ENCODE results near the gene TRMT13. TPM values are rescaled to one million over a fixed set of nuclear protein-coding genes. Genes with fewer than 3 reads are reported as not detected.

TRMT13 gene
- total and polyA plus RNA-seq, 9 of the 15 experiments (the other 6 are each of a cell fraction or from before 2014, with no cell fraction given), result 18.7 to 33.0 (median 28.9) TPM

DNA sequence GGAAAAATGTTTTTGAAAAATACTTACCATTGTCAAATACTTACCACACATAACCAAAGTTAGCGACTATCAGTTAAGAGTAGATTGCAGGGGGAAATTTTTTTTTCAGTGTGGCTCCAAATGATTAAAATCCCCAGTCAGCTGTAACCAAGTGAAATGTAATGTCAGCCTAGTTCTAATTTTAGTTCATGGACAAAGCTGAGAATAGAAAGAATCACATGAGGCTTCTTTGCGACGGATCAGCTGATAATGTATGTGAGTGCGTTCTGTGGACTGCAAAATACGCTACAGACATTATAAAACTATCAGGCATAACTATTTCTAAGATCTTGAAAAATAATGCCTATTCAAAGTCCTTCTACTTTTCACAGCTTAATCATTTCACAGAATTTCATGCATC, 45.1 kb downstream of the TRMT13 start, which contains the start of gene LRRC39 (continued):
- TF ChIP-seq ZNF431 (CRISPR knock-in tag; IDR thresholded peaks at IDR 0.05) (no peak), TAL1 (IDR thresholded peaks at IDR 0.05) (0 out of 2 replicates have a peak, but pooled peaks have one; percentile 5)
- TF ChIP-seq, protein P1, sequence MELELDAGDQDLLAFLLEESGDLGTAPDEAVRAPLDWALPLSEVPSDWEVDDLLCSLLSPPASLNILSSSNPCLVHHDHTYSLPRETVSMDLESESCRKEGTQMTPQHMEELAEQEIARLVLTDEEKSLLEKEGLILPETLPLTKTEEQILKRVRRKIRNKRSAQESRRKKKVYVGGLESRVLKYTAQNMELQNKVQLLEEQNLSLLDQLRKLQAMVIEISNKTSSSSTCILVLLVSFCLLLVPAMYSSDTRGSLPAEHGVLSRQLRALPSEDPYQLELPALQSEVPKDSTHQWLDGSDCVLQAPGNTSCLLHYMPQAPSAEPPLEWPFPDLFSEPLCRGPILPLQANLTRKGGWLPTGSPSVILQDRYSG (tag; conservative IDR thresholded peaks at IDR 0.05; ENCODE audit: low read depth), result no peak

DNA sequence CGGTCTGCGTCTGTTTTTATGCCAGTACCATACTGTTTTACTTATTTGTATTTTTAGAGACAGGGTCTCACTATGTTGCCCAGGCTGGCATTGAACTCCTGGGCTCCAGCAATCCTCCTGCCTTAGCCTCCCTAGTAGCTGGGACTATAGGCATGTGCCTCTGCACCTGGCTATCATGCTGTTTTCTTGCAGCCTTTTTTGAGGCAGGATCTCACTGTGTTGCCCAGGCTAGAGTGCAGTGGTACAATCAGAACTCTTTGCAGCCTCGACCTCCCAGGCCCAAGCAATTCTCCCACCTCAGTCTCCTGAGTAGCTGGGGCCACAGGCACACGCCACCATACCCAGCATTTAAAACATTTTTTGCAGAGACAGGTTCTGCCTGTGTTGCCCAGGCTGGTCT, 50.4 kb downstream of the TRMT13 start:
- FAIRE-seq (no peak), ATAC-seq (no peak), DNase-seq (ENCODE audit: extremely low read depth in 1 of 4, low spot score in 3 of 4) (no peak)
- BruUV-seq (replicated peaks), result no TSS peak
- intact Hi-C loops (cut with micrococcal nuclease) (no loop called here), in situ Hi-C loops (cut with MboI) (no loop called here)
- TF ChIP-seq, protein P2, sequence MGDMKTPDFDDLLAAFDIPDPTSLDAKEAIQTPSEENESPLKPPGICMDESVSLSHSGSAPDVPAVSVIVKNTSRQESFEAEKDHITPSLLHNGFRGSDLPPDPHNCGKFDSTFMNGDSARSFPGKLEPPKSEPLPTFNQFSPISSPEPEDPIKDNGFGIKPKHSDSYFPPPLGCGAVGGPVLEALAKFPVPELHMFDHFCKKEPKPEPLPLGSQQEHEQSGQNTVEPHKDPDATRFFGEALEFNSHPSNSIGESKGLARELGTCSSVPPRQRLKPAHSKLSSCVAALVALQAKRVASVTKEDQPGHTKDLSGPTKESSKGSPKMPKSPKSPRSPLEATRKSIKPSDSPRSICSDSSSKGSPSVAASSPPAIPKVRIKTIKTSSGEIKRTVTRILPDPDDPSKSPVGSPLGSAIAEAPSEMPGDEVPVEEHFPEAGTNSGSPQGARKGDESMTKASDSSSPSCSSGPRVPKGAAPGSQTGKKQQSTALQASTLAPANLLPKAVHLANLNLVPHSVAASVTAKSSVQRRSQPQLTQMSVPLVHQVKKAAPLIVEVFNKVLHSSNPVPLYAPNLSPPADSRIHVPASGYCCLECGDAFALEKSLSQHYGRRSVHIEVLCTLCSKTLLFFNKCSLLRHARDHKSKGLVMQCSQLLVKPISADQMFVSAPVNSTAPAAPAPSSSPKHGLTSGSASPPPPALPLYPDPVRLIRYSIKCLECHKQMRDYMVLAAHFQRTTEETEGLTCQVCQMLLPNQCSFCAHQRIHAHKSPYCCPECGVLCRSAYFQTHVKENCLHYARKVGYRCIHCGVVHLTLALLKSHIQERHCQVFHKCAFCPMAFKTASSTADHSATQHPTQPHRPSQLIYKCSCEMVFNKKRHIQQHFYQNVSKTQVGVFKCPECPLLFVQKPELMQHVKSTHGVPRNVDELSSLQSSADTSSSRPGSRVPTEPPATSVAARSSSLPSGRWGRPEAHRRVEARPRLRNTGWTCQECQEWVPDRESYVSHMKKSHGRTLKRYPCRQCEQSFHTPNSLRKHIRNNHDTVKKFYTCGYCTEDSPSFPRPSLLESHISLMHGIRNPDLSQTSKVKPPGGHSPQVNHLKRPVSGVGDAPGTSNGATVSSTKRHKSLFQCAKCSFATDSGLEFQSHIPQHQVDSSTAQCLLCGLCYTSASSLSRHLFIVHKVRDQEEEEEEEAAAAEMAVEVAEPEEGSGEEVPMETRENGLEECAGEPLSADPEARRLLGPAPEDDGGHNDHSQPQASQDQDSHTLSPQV (IDR thresholded peaks at IDR 0.05), result no peak
- TF ChIP-seq ZNF121 (CRISPR knock-in tag; conservative IDR thresholded peaks at IDR 0.05), result peak; percentile 87
- no peak for TF ChIP-seq NFXL1 (CRISPR knock-in tag; IDR thresholded peaks at IDR 0.05)
- TF ChIP-seq, protein P3, sequence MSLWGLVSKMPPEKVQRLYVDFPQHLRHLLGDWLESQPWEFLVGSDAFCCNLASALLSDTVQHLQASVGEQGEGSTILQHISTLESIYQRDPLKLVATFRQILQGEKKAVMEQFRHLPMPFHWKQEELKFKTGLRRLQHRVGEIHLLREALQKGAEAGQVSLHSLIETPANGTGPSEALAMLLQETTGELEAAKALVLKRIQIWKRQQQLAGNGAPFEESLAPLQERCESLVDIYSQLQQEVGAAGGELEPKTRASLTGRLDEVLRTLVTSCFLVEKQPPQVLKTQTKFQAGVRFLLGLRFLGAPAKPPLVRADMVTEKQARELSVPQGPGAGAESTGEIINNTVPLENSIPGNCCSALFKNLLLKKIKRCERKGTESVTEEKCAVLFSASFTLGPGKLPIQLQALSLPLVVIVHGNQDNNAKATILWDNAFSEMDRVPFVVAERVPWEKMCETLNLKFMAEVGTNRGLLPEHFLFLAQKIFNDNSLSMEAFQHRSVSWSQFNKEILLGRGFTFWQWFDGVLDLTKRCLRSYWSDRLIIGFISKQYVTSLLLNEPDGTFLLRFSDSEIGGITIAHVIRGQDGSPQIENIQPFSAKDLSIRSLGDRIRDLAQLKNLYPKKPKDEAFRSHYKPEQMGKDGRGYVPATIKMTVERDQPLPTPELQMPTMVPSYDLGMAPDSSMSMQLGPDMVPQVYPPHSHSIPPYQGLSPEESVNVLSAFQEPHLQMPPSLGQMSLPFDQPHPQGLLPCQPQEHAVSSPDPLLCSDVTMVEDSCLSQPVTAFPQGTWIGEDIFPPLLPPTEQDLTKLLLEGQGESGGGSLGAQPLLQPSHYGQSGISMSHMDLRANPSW (CRISPR knock-in tag; IDR thresholded peaks at IDR 0.05), result no peak
- TF ChIP-seq, protein P4, sequence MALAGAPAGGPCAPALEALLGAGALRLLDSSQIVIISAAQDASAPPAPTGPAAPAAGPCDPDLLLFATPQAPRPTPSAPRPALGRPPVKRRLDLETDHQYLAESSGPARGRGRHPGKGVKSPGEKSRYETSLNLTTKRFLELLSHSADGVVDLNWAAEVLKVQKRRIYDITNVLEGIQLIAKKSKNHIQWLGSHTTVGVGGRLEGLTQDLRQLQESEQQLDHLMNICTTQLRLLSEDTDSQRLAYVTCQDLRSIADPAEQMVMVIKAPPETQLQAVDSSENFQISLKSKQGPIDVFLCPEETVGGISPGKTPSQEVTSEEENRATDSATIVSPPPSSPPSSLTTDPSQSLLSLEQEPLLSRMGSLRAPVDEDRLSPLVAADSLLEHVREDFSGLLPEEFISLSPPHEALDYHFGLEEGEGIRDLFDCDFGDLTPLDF (CRISPR knock-in tag; IDR thresholded peaks at IDR 0.05), result no peak
- ChIA-PET CTCF (ENCODE audit: low intra/inter-chr PET ratio) (no interaction called here), POLR2A (interaction anchor here (1.0 to 1.4 kb wide), 2 partner anchors 9 to 29 kb away, joined by 3 to 4 read pairs; no protein-coding TSS in a partner anchor)
- Histone ChIP-seq H3K27ac (ENCODE audit: extremely low read depth, low read depth, low read length) (no peak overlapping the region), H3K9me3 (replicated peaks; ENCODE audit: control insufficient read depth, insufficient read depth, low read depth, low read length) (no peaks in the 10 kb centered on the region), H3K79me2 (ENCODE audit: control insufficient read depth, insufficient read depth, low read length) (no peaks in the 10 kb centered on the region), H3K4me1 (replicated peaks in 1 of 2; ENCODE audit: control insufficient read depth in 2 of 2, insufficient read depth in 2 of 2, low read length in 2 of 2) (no peaks in the 10 kb centered on the region), H3K36me3 (ENCODE audit: control insufficient read depth, insufficient read depth, low read length) (peaks cover 4% of the 10 kb centered on the region; the same call in 1 of the 3 replicates), H3K9me1 (ENCODE audit: control insufficient read depth, insufficient read depth, low read length) (no peaks in the 10 kb centered on the region), H2AFZ (ENCODE audit: low read depth, low read length) (no peak overlapping the region), H3K4me2 (ENCODE audit: insufficient read depth, low read length) (no peak overlapping the region), H4K20me1 (replicated peaks; ENCODE audit: control insufficient read depth, insufficient read depth, low read length) (no peaks in the 10 kb centered on the region), H3K4me3 (no peak overlapping the region), H3K27me3 (ENCODE audit: control insufficient read depth in 2 of 2, insufficient read depth in 2 of 2, low read length in 2 of 2) (no peaks in the 10 kb centered on the region), H3K9ac (ENCODE audit: insufficient read depth in 1 of 2, low read depth in 2 of 2, low read length in 2 of 2) (no peak overlapping the region)
- 77% methylated on average over 4 of the region's 4 CpGs for WGBS (ENCODE audit: insufficient coverage, low coverage, missing lambda C conversion rate)

Measured in K562 (cell line).